22Rv1 (cell line): ENCODE measurements around the gene SUCO.

Experiments
- ZFX ChIP-seq: fragments of 450-650 bp; IDR thresholded peaks from 2 replicates; pipeline ENCODE4 v1.6.1; 2017; ENCODE audit warnings: antibody characterized with exemption, borderline replicate concordance
- TF ChIP-seq, protein P1 (sequence below): fragments of 450-650 bp; IDR thresholded peaks from 2 replicates; pipeline ENCODE4 v1.5.1; 2017; ENCODE audit warnings: mild to moderate bottlenecking

DNA sequence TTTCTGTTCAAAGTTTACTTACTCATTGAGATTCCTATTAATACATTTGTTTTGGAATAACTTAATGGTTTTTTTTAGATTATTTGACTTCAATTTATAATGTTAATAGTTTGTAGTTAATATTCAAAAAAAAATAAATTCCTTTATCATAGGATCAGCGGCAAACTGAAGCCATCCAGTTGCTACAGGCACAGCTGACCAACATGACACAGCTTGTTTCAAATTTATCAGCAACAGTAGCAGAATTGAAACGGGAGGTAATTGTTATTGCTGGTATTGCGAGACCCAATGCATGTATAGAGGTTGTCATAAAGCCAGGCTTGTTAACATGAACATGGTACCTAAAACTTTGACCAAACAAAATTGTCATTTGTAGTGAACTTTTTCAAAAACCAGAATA, 67.0 kb downstream of the SUCO start:
- TF ChIP-seq, protein P1, sequence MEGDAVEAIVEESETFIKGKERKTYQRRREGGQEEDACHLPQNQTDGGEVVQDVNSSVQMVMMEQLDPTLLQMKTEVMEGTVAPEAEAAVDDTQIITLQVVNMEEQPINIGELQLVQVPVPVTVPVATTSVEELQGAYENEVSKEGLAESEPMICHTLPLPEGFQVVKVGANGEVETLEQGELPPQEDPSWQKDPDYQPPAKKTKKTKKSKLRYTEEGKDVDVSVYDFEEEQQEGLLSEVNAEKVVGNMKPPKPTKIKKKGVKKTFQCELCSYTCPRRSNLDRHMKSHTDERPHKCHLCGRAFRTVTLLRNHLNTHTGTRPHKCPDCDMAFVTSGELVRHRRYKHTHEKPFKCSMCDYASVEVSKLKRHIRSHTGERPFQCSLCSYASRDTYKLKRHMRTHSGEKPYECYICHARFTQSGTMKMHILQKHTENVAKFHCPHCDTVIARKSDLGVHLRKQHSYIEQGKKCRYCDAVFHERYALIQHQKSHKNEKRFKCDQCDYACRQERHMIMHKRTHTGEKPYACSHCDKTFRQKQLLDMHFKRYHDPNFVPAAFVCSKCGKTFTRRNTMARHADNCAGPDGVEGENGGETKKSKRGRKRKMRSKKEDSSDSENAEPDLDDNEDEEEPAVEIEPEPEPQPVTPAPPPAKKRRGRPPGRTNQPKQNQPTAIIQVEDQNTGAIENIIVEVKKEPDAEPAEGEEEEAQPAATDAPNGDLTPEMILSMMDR = no peak
- TF ChIP-seq ZFX = no peak
